Stimulated activated CD8-positive, alpha-beta memory T cell treated with anti-CD3 and anti-CD28 coated beads, Interleukin-4, amount 100 ng/mL, for 48 hours (primary cell): ENCODE measurements around the gene FAM3B.
A peak's percentile ranks its signal among the peaks of the same experiment; 100 is the strongest.

Experiments used
- DNase-seq: peaks from one replicate; pipeline ENCODE4 v3.0.0-alpha.2; 2020

The FAM3B gene

DNA sequence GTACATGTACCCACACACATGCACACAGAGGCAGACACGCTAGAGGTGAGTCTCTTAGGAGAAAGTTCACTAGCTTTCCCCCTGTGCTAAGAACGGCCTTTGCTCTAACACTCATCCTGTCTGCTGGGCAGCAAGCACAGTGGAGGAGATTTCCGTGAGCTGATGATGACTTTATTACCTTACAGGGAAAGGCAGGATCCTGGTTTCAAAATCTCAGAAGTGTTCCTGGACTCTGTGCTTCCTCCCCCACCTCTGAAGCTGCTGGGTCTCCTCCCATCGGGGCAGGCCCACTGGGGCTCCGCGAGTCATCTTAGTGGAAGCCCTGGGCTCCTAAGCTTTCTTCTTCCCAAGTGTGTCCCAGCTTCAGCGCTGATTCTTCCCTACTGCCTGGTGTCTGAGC lies 2.7 kb downstream of the FAM3B start:
- no peak for DNase-seq

DNA sequence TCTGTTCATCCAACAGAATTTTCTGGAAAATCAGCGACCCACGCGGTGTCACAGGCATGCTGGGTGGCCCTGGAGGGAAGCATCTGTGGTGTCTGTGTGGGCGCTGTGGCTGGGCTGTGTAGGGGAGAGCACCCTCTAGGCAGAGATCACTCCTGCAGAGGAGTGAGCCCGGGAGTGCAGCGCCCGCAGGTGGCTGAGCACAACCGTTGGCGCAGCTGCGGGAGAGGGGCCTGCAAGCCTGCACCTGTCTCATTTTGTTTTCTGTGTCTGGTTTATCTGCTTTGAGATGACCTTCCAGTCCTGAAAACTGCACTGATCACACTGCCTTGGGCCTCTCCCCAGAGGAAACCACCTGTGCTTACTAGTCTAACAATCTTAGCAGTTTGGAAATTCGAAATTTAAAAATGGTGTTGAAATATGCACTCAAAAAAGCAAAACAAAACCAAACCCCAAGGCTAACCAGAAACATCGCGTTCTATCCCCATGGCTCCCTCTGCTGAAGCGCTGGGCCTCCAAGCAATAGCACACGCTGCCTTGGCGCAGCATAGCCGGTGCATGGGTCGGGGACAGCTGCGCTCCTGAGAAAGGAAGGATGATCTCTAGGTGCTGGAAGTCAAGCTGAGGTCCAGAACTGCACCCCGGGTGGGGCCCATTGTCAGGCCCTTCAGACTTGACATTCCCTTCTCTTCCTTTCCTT lies 4.8 kb downstream of the FAM3B start:
- peak; percentile 28 for DNase-seq

DNA sequence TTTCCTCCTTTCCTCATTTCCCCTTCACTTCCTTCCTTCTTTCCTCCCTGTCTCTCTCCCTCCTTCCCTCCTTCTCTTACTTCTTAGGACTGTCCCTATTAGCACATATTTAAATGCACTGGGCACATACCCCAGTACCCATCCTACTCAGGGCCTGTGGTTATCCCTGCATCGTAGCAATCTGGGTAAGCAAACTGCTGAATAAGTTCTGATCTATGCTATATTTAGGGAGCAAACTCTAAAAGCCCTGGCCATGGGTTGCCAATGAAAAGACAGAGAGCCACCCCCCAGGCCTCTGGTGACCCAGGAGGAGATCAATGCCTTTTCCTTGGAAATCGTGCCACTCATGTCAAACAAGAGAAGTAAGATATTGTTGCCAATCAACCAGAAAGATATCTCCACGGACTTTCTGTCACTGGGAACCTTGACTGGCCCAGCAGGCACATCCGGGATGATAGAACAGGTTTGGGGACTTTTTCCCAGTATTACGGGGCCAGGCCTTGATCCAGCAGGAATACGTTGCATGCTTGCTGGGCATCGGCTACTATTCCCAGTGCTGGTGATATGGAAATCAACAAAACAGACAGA lies 5.4 kb downstream of the FAM3B start:
- DNase-seq: no peak

GRCh38 chr21:41322496-41323382 lies 6.1 kb downstream of the FAM3B start:
- DNase-seq: no peak

DNA sequence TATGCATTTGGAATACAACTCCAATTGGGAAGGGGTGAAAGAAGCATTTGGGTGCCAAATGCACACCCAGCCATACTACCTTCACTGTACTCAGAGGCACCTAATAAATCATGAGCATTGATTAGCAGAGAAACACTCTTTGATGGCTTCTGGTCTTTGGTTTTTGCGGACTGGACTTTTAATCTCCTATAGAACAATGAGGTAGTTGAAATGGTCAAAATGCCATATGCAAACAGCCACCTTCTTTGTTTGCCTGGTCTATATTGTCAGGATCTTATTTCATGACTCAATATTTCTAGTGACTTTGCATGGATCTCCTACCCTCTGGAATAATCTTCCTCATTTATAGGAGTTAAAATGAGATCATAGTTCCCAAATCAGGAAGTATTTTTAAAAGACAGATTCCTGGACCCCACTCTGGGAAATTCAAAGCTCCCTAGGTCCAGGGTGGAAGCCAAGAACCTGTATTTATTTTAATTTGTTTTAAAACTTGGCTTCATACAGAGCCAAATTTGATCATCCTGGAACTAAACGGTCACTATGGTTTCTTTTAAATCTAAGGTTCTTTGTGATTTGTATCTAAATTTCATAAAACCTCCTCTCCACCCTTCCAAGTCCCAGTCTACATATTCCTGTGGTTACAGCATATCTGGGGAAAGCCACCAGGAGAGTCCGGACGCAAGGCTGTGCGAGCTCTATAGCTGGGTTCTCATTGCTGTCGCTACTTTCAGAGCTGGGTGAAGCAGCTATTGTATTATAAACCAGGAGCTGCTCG lies 8.7 kb downstream of the FAM3B start:
- DNase-seq: no peak

GRCh38 chr21:41326414-41327080 lies 9.9 kb downstream of the FAM3B start:
- DNase-seq: no peak

GRCh38 chr21:41327753-41328152 lies 11.2 kb downstream of the FAM3B start:
- no peak for DNase-seq

GRCh38 chr21:41328660-41329607 lies 12.3 kb downstream of the FAM3B start:
- no peak for DNase-seq

- no peak for DNase-seq
Measured at GRCh38 chr21:41333752-41334151, 17.2 kb downstream of the FAM3B start.

- DNase-seq: no peak
Measured at GRCh38 chr21:41337515-41337914, 20.9 kb downstream of the FAM3B start.

DNA sequence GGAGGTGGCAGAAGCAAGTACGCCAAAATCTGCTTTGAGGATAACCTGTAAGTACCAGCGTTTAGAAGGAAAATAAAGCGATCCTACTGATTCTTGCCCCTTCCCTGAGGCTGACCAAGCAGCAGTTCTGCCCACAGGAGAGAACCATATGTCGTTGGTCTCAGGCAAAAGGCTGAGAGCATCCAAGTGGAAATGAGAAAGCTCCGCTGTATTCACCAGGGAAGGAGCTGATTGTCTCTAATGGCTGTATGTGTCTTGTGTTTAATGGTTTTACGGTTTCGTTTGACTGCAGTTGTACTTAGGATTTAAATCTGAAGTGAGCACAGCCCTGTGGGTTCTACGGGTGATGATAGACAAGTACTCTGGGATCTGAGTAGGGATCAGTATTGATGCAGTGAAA lies 21.9 kb downstream of the FAM3B start:
- DNase-seq: no peak

- DNase-seq: no peak
Measured at GRCh38 chr21:41342035-41342434, 25.4 kb downstream of the FAM3B start.

DNA sequence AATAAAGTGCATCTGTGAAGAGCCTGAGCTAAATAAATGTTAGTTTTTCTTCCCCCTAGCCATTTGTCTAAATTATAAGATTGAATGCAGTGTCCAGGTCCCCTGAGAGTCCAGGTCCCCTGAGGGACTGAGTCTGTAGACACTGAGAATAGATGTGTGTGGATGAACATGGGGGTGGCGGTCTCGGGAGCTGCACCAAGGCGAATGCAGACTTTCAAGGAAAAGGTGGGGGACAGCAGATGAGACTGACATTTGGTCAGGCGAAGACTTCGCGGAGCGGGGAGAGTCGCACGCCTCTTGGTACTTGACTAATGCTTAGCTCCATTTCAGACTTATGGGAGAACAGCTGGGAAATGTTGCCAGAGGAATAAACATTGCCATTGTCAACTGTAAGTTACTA lies 27.5 kb downstream of the FAM3B start:
- DNase-seq: no peak

GRCh38 chr21:41345356-41345755 lies 28.8 kb downstream of the FAM3B start:
- no peak for DNase-seq

DNA sequence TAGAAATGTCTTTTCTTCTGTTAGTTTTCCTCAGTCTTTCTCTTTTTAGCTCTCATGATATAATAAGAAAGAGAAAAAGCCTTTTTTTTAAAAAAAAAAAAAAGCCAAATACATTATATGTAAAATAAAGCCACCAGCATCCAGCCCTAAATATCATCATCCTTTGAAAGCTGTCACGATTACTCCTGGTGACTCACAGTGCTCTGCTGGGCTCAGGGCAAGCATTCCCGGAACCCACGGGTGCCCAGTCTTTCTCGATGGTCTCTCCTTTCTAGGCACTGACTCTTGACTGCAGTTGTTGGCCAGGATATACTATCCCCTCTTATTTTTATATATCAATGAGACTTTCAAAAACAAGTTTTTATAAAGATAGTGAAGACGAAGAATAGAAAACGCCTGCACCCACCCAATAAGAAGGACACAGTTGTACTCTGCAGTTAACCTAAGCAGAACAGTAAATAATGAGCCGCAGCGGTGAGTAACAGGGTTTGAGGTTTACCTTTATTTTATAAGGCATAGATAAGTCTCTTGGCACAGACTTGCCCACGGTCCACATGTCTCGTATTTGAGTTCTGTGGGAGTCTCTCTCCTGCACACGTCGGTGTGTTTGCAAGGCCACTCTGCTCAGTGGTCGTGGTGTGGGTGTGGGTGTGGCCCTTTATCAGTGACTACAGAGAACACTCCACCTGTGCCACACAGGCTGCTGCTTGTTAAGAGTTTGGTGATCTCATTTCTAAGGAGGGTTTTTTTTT lies 29.5 kb downstream of the FAM3B start:
- no peak for DNase-seq

GRCh38 chr21:41346758-41347157 lies 30.2 kb downstream of the FAM3B start:
- DNase-seq: no peak

DNA sequence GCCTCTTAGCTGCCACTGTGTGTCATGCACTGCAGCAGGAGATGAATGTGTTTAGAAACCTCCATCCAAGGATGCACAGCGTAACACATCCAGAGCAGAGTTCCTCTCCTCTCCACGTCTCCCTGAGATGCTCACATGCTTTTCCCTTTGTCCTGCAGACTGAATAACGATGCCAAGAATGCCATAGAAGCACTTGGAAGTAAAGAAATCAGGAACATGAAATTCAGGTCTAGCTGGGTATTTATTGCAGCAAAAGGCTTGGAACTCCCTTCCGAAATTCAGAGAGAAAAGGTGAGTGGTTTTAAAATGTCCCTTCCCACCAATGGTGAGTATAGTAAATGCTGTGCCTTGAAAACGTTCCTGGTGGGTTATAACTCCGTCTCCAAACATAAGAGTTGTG lies 31.8 kb downstream of the FAM3B start:
- no peak for DNase-seq

DNA sequence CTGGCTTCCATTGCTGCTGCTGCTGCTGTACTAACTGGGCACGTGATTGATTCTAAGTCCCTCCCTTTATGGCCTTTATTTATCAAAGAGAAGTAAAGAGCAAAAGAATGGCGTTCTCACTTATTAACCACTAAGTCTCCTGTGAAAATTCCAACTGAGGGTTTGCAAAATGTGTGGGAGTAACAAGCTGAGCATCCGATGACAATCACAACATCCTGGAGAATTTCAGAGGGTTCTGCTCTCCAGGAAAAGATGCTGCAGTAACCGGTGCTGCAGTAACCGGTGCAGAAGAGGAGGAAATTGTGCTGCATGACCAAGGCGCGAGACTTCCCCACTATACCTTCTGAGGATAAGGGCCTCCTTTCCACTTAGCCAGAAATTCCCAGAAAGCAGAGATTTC lies 32.5 kb downstream of the FAM3B start:
- no peak for DNase-seq

DNA sequence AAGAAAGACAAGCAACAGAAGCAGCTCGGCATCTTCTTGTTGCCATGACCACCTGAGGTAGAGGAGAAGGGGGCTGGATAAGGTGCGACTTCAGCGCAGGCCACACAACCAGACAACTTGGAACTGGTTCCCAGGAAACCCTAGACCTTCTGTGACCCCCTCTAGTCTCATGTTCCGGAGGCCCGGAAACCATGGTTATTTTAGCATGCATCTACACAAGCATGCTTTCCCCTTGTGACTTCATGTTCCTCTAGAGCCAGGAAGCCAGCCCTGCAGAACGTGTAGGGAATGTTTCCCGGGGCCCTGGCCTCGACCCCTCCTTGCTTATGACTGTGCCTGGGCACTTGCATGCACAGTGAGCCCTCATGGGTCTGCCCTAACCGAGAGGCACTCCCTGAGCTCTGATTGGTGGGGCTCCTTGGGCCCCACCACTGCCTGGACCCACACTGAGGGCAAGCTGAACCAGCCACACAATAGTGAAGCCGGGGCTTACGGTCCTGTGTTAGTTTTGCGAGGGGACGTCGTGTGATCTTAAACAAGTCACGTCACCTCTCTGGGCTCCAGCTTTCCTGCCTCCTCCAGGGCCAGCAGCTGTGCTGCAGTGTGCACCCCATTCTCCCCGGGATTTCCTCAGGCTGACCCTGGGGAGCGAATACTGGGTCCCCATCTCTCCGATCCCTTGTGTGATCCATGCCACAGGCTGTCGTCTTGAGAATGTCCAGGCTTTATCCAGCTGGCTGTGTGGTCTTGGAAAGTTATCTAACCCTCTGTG lies 33.2 kb downstream of the FAM3B start:
- DNase-seq: no peak
